PC-3 (cell line): ENCODE results near the gene DLGAP1.

Experiments used
- CTCF ChIP-seq: fragments of 300-600 bp; sonication (generic); conservative IDR thresholded peaks from 2 replicates; pipeline ENCODE4 v1.5.1; 2017; ENCODE audit warnings: antibody characterized with exemption, low read depth, mild to moderate bottlenecking, low read length
- EZH2 ChIP-seq: fragments of 300-600 bp; sonication (generic); IDR thresholded peaks from one replicate; pipeline ENCODE4 v1.6.1; 2017; ENCODE audit warnings: antibody characterized with exemption, mild to moderate bottlenecking, low read length; ENCODE audit not compliant: unreplicated experiment
- EZH2phosphoT487 ChIP-seq: fragments of 300-600 bp; sonication (generic); IDR thresholded peaks from 2 replicates; pipeline ENCODE4 v1.6.1; 2018; ENCODE audit warnings: mild to moderate bottlenecking, antibody characterized with exemption, low read length, borderline replicate concordance

GRCh38 chr18:3452750-3453539 lies 1002.2 kb downstream of the DLGAP1 start:
- TF ChIP-seq CTCF (no peak), EZH2phosphoT487 (no peak), EZH2 (no peak)
